Uterus (tissue), 2 donors: ENCODE measurements around the gene GABRB1.

Experiments used
- CTCF ChIP-seq, 4 experiments: fragments of 200-600 bp in 2 of 4; fragments of 450-650 bp in 2 of 4; sonication (generic) in 2 of 4; IDR thresholded peaks; one replicate each; pipeline ENCODE4 v1.5.1; 2016 to 2019; ENCODE audit warnings: antibody characterized with exemption in 4 of 4, mild to moderate bottlenecking in 2 of 4, moderate library complexity in 1 of 4
- POLR2A ChIP-seq, 2 donors: fragments of 450-650 bp; IDR thresholded peaks; one replicate each; pipeline ENCODE4 v1.6.1; 2016; ENCODE audit warnings: antibody characterized with exemption in 2 of 2, mild to moderate bottlenecking in 1 of 2, moderate library complexity in 1 of 2

GRCh38 chr4:47215759-47216158, 184.4 kb downstream of the GABRB1 start:
- TF ChIP-seq CTCF (IDR thresholded peaks at IDR 0.05) (no peak), POLR2A (IDR thresholded peaks at IDR 0.05) (no peak)
